Peyer's patch (tissue), 4 donors: ENCODE results near the gene BRI3.

ENCODE experiments used
- POLR2A ChIP-seq, 2 donors: fragments of 450-650 bp; IDR thresholded peaks; one replicate each; pipeline ENCODE4 v1.5.1; 2017; ENCODE audit warnings: antibody characterized with exemption in 2 of 2, mild to moderate bottlenecking in 2 of 2, moderate library complexity in 2 of 2
- TF ChIP-seq, protein P1 (sequence below), 6 experiments: fragments of 450-650 bp in 4 of 6; fragments of 200-600 bp in 2 of 6; sonication (generic) in 1 of 6; IDR thresholded peaks; one replicate each; pipeline ENCODE4 v1.5.1; 2017 to 2019; ENCODE audit warnings: antibody characterized with exemption in 6 of 6, mild to moderate bottlenecking in 3 of 6, moderate library complexity in 1 of 6

DNA sequence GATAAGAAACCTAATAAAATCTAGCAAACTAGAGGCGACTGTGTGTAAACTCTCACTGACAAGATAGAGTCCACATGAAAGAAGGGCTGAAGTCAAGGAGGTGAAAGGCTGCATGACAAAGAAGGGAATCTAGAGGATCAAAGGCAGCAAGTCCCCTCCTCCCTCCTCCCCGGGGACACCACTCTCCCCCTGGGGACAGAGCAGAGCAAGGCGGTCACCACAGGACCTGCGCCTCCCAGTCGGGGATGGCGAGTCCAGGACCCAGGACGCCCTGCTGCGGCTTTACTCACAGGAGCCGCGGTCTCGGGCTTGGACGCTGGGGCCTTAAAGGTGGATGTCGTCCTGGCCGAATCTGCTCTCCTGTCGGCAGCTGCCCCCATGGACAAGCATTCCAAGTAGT is 22.4 kb downstream of the BRI3 start:
- TF ChIP-seq, protein P1, sequence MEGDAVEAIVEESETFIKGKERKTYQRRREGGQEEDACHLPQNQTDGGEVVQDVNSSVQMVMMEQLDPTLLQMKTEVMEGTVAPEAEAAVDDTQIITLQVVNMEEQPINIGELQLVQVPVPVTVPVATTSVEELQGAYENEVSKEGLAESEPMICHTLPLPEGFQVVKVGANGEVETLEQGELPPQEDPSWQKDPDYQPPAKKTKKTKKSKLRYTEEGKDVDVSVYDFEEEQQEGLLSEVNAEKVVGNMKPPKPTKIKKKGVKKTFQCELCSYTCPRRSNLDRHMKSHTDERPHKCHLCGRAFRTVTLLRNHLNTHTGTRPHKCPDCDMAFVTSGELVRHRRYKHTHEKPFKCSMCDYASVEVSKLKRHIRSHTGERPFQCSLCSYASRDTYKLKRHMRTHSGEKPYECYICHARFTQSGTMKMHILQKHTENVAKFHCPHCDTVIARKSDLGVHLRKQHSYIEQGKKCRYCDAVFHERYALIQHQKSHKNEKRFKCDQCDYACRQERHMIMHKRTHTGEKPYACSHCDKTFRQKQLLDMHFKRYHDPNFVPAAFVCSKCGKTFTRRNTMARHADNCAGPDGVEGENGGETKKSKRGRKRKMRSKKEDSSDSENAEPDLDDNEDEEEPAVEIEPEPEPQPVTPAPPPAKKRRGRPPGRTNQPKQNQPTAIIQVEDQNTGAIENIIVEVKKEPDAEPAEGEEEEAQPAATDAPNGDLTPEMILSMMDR (IDR thresholded peaks at IDR 0.05), result no peak
- no peak for TF ChIP-seq POLR2A (IDR thresholded peaks at IDR 0.05)
